ENCODE measurements around the gene PRKAR1B.
A peak's percentile ranks its signal among the peaks of the same experiment; 100 is the strongest.

The PRKAR1B gene

DNA sequence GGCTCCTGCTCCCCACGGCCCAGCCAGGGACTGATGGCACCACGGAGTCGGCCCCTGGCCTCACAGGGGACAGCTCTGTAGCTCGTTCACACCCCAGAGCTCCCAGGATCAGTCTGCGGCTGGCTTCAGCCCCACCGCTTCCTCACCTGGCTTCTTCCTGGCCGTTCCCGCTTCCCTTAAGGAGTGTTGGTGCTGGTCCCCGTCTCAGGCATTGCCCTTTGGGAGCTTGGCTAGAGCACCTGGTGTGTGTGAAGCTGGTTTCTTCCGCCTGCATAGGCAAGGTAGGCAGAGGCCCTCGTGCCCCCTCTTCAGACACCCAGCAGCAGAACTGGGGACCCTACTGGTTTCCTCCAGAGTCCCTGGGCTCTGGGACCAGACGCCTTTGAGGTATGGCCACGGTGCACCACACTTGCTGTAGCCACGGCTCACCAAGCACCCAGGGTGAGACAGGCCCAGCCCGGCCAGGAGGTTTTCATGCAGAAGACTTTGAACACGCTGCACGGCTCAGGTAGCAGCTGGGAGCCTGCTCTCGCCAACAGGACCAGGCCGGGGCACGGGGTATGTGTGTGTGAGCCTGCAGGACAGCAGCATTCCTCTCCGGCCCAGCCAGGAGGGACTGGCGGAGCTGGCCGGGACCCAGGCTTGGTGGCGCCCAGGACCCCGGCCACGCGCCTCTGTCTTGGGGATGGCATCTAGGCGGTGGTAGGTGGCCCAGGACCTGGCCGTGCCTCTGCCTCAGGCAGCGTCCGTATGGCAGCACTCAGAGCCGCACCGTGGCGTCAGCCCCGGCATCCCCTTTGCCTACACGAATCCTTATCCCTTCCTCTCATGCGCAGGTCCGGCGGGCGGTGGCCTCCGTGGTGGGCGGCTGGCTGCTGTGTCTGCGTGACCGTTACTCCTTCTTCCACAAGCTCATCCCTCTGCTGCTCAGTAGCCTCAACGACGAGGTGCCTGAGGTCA is 13.2 kb upstream of the PRKAR1B start:
- DNase-seq = no peak

DNA sequence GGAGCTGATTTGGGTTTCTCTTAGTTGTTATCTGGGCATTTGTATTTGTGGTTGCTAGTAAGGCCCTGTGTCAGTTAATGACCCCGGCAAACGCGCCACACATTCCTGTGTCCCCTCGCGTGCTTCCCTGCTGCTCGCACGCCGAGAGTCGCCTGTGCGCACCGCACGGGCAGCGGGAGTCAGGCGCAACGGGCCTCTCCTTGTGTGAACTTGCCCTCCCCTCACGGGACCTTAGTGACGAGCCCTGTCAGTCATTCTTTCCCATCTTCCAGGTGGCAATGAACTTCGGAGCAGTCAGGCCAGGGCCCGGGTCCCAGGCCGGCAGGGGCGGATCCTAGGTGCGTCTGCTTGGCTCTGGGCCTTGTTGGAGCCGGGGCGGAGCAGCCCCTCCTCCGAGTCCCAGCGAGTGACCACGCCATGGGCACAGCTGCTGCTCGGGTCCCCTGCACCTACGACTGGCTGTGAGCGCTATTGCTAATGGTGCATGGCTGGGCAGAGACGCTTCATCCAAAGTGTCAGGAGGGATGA is 12.4 kb upstream of the PRKAR1B start:
- DNase-seq = no peak

DNA sequence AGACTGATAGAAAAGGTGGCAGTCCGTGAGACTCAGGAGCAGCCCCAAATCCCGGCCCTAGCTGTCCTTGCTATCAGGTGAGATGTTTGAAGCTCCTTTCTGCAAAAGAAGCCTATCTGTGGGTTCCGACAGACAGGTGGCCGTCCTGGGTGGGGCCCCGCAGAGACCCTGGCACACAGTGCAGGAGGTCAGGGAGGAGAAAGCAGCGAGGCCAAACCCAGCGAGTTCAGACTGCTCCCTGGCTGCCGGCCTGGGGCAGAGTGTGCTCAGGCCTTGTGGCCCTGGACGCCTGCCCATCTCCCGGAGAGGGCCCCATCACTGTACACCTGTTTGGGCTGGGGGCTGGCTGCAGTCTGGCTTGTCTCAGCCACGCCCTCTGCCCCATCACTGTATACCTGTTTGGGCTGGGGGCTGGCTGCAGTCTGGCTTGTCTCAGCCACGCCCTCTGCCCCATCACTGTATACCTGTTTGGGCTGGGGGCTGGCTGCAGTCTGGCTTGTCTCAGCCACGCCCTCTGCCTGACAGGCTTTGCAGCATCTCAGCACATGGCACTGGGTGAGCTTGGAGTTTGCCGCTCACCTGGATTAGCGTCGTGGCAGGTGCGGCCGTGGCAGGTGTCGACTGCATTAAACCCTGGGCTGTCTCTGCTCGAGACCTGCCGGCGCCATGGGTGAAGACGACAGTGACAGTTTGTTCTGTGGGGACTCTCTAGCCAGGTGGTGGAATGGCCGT is 11.8 kb upstream of the PRKAR1B start:
- no peak for DNase-seq

DNA sequence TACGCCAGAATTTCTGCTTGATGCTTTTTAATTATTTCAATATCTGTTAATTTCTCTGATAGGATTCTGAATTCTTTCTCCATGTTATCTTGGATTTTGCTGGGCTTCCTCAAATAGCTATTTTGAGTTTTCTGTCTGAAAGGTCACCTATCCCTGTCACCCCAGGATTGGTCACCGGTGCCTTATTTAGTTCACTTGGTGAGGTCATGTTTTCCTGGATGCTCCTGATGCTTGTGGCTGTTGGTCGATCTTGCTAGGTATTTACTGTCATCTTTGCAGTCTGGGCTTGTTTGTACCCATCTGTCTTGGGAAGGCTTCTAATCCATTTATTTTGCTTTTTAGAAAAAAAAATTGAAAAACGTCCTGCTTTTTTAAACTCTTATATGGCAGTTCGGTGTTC is 11.2 kb upstream of the PRKAR1B start:
- DNase-seq = no peak

GRCh38 chr7:734808-735207 is 7.7 kb upstream of the PRKAR1B start:
- DNase-seq = no peak

- no peak for DNase-seq
Measured at GRCh38 chr7:734214-734613, 7.1 kb upstream of the PRKAR1B start.

DNA sequence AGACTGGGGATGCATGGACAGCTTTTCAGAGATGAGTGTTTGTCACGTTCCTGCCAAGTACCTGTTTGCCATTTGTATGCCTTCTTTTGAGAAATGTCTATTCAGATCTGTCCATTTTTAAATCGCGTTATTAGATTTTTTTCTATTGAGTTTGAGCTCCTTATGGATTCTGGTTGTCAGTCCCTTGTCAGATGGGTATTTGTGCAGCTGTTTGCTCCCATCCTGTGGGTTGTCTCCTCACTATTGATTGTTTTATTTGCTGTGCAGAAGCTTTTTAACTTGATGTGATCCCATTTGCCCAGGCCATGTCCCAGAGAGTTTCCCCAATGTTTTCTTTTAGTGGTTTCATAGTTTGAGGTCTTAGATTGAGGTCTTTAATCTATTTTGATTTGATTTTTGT is 5.5 kb upstream of the PRKAR1B start:
- no peak for DNase-seq

DNA sequence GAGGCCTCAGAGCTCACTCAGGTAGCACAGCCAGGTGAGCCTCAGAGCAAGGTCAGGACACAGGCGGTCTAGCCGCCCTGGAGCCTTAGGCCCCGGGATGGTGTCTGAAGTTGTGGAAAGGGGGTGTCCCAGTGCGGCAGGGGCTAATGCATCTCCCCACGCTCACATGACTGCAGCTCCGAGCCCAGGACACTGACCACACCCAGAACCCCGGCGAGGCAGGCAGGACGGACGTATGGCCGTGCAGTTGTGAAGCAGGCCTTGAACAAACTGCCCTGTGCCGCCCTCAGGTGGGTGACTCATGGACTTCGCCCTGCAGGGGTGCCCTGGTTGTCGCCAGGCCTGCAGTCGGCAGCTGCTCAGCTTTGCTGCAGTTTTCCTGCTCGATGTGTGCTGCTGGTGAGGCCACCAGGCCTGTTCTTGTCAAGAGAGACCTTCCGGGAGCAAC is 5.0 kb upstream of the PRKAR1B start:
- DNase-seq = no peak

DNA sequence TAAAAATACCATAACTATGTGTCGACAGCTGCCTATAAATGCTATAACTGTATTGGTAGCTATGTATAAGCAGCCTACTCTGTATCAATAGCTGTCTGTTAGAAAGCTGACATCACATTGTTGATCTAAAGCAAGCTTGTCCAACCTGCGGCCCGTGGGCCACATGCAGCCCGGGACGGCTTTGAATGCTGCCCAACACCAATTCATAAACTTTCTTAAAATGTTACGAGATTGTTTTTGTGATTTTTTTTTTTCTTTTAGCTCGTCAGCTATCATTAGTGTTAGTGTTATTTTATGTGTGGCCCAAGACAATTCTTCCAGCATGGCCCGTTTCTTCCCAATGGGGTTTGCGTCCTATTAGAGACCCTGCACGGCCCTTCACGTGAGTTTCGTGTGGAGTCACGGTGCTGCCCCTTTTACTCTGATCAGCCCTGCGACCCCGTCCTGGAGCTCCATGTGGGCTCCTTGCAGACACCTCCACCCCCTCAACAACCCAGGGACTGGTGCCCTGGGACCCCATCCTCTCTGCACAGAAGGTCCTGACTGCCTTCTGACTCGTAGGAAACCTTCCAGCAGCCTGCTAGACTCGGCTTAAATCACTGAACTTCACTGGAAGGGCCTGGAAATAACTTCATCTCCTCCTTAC is 4.5 kb upstream of the PRKAR1B start:
- DNase-seq = no peak

DNA sequence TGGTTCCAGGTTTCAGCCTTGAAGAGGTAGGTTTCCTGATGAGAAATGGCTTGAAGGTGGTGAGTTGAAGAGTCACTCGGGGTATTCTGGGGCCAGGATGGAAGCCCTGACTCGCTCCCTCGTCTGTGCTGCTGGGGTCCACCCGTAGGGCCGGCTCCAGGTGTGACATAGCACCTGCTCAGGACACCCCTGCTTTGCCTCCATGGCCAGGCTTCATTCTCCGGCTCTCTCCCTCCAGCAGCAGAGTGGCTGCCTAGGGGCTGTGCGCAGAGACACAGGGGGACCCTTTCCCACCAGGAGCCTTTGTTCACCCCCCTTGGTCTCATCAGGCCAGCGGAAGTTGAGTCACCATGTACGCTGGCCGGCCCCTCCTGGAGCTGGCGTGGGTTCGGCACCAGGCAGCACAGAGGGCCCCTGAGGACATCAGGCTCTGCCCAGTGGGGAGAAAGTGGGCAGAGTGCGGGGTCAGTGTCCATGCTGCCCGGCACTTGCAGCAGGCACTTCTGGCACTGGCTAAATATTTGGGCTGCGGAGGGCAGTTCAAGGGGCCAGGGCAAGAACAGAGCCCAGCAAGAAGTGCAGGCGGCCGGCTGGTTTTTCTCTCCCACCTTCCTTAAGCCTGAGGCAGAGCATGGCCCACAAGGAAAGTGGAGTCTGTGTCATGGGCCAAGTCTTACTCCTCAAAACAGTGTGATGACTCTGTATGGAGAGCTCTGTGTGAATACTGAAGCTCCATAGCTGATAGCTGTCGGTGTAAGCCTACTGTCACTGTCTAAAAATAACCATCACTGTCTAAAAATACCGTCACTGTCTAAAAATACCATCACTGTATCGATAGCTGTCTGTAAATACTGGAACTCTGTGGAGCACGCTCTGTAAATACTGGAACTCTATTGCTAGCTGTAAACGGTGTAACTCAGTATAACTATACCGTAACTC is 3.7 kb upstream of the PRKAR1B start:
- DNase-seq = no peak

DNA sequence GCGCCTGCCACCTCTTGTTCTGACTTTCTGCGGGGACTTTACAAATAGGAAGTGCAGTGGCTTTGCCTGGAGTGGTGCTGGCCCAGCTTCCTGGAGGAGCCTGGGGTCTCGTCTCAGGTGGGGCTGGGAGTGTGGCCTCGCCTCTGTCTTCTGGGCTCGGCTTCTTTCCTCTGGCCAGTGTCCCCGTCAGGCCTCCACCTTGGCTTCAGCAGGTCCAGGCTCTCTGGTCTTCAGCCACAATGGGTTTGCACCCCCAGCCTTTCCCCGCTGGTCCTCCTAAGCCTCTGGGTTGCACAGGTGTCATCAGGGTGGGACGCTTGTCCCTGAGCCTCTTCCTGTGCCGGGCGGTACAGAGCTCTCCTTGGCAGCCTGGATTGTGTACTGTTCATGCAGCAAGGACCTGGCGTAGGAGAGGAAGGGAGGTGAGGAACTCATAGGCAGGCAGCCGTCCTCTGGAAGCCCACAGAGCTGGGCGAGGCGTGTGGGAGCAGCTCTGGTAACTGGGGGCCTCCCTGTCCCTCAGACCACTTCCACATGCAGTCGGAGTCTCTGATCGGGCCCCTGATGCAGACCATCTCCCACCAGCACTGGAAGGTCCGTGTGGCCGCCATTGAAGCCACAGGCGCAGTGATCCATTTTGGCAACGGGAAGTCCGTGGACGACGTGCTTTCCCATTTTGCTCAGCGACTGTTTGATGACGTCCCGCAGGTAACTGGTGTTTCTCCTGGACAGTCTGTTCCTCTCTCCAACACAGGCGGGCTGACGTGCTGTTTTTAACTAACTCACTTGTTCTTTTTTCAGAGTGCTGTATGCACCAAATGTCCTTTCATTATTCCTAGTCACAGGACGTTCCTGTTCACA is 2.3 kb upstream of the PRKAR1B start:
- DNase-seq = no peak

- DNase-seq = no peak
Measured at GRCh38 chr7:728602-729001, 1.5 kb upstream of the PRKAR1B start.

DNA sequence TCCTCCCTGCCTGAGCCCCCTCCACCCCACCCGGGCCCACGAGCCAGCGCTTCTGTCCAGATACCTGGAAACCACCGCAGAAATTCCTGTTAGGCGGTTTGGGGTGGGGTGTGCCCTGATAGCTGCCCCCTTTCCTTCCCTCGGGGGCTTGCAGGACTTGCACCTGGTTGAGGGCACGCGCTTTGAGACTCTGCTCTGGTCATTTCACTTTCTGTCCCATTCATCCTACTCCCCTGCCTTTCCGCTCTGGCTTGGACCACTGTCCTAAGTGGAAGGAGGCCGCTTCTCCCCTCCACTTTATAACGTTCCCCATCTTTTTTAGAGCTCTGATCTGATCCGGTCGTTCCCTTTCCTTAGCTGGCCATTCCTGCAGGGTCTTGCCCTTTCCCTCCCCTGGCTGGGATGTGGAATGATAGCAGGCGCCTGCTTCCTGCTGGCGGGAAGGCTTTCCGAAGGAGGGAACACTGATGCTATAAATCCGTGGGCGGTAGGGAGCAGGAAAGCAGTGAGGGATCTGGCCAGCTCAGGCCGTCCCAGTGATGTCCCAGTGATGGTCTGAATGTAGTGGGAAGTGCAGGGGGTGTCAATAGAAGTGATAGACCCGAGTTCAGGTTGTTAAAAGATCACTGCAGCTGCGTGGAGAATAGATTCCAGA is 852 bp upstream of the PRKAR1B start:
- no peak for DNase-seq

GRCh38 chr7:726854-727103 is 302 bp downstream of the PRKAR1B start:
- DNase-seq = no peak

DNA sequence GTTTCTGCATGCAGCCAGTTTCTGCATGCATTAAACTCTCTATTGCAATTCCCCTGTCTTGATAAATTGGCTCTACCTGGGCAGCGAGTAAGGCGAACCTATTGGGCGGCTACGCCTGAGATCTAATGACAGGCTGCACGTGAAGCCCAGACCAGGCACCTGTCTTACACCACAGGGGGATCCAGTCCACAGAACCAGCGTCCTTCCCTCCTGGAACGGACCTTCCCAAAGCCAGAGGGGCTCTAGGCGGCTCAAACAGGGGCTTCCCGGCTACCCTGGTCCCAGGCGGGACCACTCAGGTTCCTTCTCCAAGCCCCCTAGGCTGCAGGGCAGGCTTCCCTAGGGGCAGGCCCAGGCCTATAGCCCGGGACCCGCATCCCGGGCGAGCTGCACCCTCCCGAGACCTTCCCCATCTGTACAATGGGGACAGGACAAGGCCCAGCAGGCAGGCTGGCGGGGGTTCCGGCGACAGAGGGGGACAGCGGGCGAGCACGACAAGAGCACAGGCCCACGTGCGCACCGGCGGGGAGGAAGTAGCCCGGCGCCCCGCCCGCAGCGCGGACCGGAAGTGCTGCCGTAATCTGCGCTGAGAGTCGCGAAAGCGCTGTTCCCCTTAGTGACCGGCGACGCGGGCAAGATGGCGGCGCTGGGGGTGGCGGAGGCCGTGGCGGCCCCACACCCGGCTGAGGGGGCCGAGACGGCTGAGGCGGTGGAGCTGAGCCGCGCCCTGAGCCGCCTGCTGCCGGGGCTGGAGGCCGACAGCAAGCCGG is 812 bp downstream of the PRKAR1B start, which contains the start of gene DNAAF5:
DNAAF5 (plus strand) TSS at position 616 of the 770 bp plus-strand sequence; CDS start at position 638, 22 bp downstream.
- DNase-seq = peak; percentile 86 to 87

- DNase-seq = no peak
Measured at GRCh38 chr7:725223-726005, 1.7 kb downstream of the PRKAR1B start.

GRCh38 chr7:724298-724697 is 2.8 kb downstream of the PRKAR1B start:
- DNase-seq = no peak

- no peak for DNase-seq
Measured at GRCh38 chr7:723541-723940, 3.5 kb downstream of the PRKAR1B start.

GRCh38 chr7:721619-722248 is 5.3 kb downstream of the PRKAR1B start:
- DNase-seq = no peak

All from activated CD4-positive, alpha-beta T cell treated with anti-CD3 and anti-CD28 coated beads for 4 hours (primary cell).